HG03196 (cell line): ENCODE data around the gene UTP3.
"Not testable (repeated sequence)": the region's sequence is repeated elsewhere in the genome, so short reads cannot be mapped to it uniquely, and the experiment has no call there.

Source experiments
- ATAC-seq: cut with Tn5 transposase; IDR thresholded peaks from one replicate; pipeline ENCODE4 v1.9.1; 2021; ENCODE audit not compliant: unreplicated experiment

Gene UTP3, protein sequence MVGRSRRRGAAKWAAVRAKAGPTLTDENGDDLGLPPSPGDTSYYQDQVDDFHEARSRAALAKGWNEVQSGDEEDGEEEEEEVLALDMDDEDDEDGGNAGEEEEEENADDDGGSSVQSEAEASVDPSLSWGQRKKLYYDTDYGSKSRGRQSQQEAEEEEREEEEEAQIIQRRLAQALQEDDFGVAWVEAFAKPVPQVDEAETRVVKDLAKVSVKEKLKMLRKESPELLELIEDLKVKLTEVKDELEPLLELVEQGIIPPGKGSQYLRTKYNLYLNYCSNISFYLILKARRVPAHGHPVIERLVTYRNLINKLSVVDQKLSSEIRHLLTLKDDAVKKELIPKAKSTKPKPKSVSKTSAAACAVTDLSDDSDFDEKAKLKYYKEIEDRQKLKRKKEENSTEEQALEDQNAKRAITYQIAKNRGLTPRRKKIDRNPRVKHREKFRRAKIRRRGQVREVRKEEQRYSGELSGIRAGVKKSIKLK

DNA sequence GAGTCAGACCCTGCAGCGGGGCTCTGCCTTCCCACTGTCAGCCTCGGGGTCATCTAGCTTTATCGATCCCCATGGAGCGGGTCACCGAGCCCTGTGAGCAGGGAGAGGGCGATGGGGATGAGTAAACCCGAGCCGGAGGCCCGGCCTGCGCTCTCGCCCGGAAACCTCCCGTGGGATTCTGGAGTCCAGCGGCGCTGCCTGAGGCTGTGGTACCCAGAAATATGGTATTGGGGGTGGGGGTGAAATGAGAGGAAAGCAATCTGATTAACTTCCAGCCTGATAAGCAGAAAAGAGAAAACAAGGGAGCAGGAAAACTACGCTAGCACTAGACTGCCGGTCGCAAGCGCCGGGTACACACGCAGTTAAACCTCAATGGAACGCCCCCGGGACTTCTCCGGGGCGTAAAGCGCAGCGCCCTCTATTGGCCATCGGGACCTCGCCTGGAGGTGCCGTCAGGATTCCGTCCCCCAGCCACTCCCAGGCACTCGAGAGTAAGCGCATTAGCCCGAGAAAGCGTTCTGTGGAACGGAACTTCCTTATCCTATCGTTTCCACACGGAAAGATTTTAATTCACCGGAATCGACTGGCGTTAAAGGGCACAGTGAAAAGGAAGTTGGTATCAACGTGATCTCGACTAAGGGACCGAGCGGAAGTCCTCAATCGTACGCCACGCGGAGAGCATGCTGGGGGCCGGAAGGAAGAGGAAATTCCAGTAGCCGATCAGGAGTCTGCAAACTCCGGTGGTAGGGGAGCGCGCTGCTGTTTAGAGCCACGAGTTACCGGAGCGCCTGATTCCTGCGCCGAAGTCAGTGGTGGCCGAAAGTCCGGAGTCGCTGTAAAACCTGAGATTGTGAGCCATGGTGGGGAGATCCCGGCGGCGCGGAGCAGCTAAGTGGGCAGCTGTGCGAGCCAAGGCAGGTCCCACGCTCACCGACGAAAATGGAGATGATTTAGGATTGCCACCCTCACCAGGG lies at the start of gene UTP3:
UTP3 (plus strand) TSS at position 712 of the 974 bp plus-strand sequence; CDS start at position 858, 146 bp downstream.
- ATAC-seq = peak; percentile 96

DNA sequence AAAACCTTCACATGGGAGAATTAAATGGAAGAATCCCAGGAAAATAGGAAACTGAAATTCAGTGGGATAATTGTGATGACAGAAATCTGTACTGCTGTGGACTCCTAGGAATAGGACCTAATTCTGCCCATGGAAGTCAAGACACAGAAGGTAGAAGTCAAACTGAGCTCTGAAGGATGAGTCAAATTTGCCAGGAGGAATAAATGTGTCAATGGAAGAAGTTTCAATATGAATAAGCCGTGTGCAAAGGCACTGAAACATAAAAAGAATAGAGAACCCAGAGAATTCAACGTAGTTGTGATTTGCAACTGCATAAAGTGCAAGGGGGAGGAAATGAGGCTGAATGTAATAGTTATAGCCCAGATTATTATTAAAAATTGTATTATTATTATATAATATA lies 48.1 kb upstream of the UTP3 start:
- no peak for ATAC-seq

DNA sequence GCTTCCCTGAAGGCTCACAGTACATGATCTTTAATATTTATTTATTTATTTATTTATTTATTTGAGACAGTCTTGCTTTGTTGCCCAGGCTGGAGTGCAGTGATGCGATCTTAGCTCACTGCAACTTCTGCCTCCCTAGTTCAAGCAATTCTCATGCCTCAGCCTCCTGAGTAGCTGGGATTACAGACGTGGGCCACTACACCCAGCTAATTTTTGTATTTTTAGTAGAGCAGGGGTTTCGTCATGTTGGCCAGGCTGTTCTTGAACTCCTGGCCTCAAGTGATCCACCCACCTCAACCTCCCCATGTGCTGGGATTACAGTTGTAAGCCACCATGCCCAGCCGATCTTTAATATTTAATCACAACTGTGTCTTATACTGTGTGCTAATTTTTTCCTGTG lies 37.6 kb upstream of the UTP3 start:
- ATAC-seq = not testable (repeated sequence)

DNA sequence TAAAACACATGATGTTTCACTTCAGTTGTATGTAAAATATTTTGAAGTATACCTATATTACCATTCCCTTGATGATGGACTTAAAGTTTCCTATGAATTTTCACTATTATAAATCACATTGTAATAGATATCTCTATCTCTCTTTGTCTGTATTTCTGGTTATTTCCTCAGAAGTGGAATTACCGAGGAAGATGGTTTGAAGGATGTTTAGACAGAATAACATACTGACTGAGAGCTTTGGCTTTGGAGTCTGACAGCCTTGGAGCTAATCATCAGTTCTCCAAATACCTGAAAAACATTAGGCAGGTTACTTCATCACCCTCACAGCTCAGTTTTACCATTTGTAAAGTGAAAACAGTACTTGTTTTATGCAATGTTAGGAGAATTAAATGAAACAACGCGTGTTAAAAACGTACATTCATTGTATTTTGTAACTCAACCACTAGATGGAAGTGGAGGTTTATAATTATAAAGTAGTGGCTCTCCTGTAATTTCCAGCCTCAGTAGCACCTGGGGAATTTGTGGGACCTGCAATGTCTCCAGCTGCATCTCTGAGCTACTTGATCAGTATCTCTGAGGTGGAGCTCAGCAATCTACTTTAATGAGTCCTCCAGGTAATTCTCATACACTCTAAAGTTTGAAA lies 36.3 kb upstream of the UTP3 start:
- no peak for ATAC-seq

DNA sequence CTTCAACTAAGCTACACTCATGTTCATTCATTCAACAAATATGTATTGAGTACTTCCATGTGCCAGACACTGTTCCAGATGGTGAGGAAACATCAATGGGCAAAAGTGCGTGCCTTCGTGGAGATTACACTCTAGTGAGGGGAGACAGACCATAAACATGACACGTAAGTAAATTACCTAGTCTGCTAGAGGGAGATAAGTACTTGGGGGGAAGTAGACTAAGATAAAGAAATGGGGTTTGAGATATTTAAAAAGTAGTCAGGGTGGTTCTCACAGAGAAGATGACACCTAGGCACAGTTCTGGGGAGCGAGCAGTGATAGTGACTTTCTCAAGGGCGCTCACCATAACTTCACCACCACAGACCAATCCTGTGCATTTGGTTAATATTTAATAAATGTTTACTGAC lies 33.7 kb upstream of the UTP3 start:
- ATAC-seq = no peak

DNA sequence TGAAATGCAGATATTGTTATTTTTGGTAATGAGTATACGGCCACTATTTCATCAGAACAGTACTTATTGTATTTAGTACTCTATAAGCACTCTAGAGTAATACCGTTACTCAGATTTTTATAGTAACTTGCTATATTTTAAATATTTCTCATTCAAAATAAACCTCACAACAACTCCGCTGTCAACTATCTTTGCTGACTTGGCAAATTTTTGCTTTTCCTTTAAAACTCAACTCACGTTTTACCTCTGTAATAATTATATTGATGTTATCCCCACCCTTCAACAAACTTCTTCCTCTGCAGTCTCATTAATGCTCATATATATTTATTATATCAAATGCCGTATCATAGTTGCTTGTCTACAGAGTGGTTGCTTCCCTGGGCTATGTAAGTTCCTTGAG lies 31.0 kb upstream of the UTP3 start:
- no peak for ATAC-seq

DNA sequence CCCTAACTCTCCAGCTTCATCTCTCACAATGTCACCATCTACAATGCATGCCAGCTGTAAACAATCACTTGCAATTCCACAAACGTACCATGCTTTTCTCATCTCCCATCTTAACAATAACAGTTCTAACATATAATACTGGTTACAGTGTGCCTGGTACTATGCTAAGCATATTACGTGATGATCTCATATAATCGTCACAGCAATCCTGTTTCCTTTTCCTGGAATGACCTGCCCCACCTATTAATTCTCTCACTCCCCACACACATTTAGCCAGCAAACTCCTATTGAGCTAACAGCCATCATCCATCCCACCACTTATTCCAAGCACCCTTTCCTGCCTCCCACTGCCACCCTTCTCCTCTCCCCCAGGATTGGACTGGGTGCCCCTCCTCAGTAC lies 29.9 kb upstream of the UTP3 start:
- ATAC-seq = no peak

DNA sequence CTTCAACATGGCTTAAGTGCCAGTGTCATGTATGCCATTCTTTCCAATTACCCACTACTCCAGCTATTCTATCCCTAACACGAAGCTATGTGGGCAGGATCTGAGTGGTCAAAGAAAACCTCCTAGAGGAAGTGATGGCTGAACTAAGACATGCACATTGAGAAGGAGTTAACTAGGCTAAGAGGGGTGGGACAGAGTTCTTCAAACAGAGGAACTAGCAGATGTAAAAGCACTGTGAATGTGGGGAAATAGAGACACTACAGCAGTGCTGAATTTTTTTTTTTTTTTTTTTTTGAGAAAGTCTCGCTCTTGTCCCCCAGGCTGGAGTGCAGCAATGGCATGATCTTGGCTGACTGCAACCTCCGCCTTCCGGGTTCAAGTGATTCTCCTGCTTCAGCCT lies 28.2 kb upstream of the UTP3 start:
- no peak for ATAC-seq

DNA sequence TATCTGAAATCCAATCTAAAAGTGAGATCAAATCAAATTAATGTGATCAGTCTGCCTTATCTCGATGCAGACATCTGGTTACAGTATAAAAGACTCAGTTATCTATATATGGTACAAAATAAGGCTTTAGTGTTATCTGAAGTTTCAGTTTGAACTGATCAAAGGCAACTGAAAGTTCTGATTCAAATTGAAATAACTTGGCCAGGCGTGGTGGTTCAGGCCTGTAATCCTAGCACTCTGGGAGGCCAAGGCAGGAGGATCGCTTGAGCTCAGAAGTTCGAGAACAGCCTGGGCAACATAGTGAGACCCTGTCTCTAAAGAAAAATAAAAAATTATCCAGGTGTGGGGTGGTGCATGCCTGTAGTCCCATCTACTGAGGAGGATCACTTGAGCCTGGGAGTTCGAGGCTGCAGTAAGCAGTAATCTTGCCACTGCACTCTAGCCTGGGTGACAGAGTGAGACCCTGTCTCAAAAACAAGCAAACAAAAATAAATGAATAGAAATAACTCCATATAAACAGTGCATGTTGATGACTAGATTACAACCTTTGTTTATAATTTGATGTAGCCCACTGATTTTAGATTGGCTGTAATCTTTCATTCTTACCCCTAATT lies 26.9 kb upstream of the UTP3 start:
- ATAC-seq = peak; percentile 72

DNA sequence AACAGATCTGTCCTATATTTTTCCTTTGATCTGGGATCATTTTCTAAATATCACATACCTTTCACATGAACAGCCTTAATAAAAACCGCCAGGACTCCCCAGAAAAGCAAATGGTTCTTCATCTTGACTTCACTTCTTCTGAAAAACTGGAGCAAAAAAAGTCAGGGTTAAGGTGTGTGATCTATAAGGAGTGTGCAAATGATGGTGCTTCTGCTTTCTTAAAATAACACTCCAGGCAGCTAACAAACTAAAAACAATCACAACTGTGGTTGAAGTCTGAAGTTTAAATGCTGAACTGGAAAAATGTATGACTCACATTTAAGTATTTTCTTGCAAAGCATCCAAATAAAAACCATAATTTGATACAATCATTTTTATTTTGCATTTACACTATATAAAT lies 22.0 kb upstream of the UTP3 start, which contains the start of gene JCHAIN:
JCHAIN (minus strand) TSS at position 140 of the 400 bp plus-strand sequence; CDS start at position 122, 18 bp downstream.
- no peak for ATAC-seq

DNA sequence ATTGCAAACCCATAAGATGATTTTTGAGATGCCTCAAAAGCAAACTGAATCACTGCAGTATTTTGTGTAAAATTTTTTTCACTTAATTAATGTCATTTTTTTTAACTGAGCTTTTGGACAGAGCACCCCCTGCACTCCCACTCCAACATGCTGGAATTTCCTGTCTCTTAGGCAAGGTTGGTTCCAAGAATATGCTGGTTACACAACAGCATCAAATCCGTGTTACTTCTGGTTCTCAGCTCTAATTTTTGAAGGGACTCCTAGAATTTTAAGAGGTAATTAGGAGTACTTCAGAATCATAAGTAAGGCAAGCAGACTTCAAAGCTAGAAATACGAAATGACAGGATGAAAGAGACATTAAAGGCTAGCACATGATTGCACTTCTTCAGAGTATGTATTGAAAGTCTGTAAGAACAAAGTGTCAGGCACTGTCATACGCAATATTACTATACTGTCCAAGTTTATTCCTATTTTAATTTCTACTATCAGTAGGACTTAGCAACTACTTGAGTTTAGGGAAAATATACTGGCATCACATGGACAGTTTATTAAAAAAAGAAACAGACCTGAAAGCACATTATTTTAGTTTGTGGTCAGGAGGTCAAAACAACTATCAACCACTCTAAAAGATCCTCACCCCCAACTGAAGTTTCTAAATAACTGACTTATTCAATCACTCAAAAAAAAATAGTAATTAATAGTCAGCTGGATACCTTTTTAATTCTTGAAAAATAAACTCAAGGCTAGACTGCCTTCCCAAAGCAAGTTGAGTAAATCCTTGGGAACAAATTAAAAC lies 20.4 kb upstream of the UTP3 start:
- ATAC-seq = no peak

DNA sequence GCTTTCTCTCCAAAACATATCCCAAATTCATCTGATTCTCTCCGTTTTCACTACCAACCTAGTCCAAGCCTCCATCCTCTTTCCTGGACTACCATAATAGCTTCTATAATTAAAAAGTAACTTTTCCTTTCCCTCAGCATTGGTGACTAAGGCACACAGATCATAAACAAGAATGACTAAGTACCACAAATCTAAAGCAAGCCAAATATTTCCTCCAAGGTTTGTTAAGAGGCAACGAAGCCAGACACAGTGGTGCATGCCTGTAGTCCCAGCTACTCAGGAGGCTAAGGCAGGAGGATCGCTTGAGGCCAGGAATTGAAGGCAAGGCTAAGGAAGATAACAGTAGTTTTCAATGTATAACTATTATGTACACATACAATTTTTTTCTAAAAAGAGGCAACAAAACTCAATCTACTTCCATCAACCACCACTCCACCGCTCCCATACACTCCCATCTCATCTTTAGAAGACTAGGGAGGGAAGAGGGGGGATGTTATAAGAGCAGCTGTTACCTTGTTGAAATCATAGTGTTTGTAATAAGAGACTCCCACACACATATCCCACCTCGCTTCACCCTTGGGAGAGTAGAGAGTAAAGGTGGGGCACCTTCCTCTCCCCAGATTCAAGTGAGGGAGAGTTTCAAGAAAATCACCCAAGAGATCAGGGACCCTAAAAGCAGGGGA lies 17.9 kb upstream of the UTP3 start:
- no peak for ATAC-seq

DNA sequence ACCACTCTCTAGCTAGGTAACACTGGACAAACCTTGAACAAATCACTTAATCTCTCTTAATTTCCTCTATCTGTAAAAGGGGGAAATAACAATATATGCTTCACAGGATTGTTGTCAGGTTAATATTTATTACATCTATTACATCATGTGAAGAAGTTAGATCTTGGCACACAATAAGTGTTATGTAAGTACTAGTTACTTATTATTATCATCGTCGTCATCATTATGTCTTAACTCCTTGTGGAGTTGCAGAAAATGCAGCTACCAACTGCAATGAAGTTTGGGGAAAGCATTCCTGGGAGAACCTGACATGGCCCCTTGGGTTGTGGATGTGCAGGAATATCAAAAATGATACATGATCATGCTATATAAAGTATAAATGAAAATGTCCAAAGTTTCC lies 17.2 kb upstream of the UTP3 start:
- no peak for ATAC-seq

DNA sequence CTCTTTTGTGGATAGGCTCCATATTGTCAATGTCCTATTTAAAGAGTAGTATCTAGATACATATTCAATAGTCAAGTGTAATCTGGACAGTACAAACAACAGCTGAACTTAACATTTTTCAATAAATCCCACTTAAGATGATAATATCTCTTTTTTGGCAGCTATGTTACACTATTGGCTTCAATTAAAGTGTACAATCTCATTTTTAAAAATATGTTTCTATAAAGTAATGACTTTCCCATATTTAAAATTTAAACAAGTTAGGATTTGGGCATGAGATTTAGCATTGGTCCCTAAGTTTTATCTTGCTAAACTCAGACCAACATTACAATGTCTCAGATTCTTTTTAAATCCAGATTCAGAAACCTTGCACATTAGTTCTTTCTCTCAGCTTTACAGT lies 14.1 kb upstream of the UTP3 start:
- ATAC-seq = no peak

DNA sequence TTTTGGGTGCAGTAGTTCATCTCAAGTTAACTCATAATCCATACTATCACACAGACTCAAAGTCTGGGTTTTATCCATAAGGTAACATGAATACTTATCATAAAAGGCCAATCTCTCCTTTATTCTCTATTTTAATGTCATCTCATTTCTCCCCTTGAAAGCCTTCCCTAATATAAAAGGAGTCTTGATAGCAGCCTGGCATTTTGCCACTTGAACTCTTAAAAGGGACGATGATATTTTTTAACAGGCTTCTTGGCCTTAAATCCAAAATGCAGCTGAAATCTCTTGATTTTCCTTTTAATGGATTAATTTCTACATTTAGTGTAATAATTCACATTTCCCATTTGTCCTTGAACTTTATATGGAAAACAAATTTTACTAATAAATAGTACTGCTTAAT lies 13.6 kb upstream of the UTP3 start:
- ATAC-seq = no peak

DNA sequence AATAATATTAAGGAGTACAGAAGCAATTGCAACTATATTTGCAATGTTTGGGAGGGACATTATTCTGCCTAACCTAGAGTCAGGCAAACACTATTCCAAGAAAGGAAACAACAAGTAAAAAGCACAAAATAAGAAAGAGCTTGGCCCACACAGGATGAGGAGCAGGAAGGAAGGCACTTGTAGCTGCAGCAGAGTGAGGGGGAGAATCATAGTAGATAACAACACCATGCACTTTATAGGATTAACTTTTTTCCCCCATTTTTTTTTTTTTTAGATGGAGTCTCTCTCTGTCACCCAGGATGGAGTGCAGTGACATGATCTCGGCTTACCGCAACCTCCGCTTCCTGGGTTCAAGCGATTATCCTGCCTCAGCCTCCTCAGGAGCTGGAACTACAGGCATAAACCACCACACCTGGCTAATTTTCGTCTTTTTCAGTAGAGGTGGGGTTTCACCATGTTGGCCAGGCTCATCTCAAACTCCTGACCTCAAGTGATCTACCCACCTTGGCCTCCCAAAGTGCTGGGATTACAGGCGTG lies 11.7 kb upstream of the UTP3 start:
- no peak for ATAC-seq

DNA sequence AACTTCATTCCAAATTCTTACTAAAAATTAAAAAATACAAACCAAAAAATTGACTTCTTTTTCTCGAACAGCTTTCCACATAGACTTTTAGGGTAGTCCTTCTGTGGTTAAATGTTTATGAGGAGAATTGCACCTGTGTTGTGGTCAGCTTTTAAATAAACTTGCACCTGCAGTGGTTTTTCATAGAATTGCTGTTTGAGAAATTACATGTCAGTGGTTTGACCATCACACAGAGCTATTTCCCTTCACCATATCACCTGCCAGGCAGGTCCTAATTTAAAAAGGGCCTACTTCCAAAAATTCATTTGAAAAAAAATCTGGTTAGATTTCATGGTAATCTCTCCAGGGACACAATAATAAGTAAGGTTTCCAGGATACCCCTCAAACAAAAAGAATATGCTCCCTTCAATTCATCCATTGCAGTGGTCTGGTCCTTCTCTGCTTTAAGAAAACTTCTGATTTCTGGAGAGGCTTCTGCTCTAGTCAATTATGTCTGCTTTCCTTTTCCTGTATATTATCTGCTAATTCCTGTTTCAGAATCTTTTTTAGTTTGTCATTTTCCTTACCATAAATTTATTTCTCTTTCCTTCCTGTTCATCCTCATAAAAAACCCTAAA lies 9.8 kb upstream of the UTP3 start:
- peak; percentile 71 for ATAC-seq

DNA sequence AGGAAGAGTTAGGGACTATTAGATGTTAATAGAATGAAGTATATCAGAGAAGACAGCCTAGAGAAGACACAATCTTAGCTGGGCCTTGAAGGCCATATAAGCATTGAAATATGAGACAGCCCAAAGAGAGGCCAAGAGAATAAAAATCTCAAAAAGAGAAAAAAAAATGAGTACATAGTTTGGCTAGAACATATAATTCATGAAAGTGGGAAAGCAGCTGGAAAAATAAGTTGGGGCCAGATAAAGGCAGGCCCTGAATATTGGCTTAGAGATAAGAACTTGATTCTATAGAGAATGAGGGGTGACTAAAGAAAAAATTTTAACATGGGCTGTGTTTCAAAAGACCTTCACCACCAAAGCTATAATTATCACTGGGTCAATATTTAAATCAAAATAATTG lies 7.4 kb upstream of the UTP3 start:
- no peak for ATAC-seq

DNA sequence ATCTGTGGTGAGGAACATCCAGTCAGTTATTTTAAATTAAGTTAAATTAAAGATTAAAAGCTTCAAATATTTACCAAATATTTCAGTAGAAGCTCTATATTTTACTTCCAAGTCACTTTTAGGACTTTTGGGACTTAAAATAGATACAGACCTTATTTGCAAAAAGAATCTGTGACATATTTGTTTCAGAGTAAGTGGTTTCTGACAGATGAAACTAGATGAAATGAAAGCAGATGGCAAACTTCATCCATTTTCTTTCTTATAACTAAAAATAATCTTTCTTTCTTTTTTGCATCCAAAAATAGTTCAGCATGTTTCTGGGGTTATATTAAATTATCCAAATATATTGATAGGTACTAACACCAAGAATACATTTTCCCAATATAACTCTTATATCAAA lies 6.6 kb upstream of the UTP3 start:
- ATAC-seq = no peak
